T-helper 2 cell treated with Interferon-gamma antibody and Interleukin-4, amounts not matched to agents 5 μg/mL and 100 μg/mL, for 36 hours (primary cell): ENCODE results near the gene PRKACB.
"Not testable (repeated sequence)": the region's sequence is repeated elsewhere in the genome, so short reads cannot be mapped to it uniquely, and the experiment has no call there.

Experiments used
- DNase-seq: peaks from one replicate; pipeline ENCODE4 v3.0.0; 2021; ENCODE audit warnings: low spot score
- H3K27ac Mint-ChIP-seq: one replicate; pipeline ENCODE4 v1.8.0; 2021; ENCODE audit warnings: mild to moderate bottlenecking, mixed read lengths
- H3K27me3 Mint-ChIP-seq: one replicate; pipeline ENCODE4 v1.8.0; 2021; ENCODE audit warnings: low read depth, mixed read lengths
- H3K36me3 Mint-ChIP-seq: one replicate; pipeline ENCODE4 v1.8.0; 2021; ENCODE audit warnings: low read depth, mixed read lengths
- H3K4me1 Mint-ChIP-seq: one replicate; pipeline ENCODE4 v1.8.0; 2021; ENCODE audit warnings: low read depth, mixed read lengths
- H3K4me3 Mint-ChIP-seq: one replicate; pipeline ENCODE4 v1.8.0; 2022; ENCODE audit warnings: mild to moderate bottlenecking, moderate library complexity, mixed read lengths
- H3K9me3 Mint-ChIP-seq: one replicate; pipeline ENCODE4 v1.8.0; 2021; ENCODE audit warnings: mixed read lengths

PRKACB gene

GRCh38 chr1:84214115-84214956 is 70.3 kb downstream of the PRKACB start:
- Mint-ChIP-seq H3K9me3 (peaks cover under 1% of the 10 kb centered on the region), H3K27me3 (no peaks in the 10 kb centered on the region), H3K36me3 (peaks cover 36% of the 10 kb centered on the region), H3K27ac (no peak overlapping the region), H3K4me1 (no peaks in the 10 kb centered on the region), H3K4me3 (no peak overlapping the region)
- no peak for DNase-seq

- Mint-ChIP-seq H3K36me3 (peaks cover 59% of the 10 kb centered on the region), H3K27ac (no peak overlapping the region)
Observed at GRCh38 chr1:84217239-84217638, 73.2 kb downstream of the PRKACB start.

GRCh38 chr1:84223751-84224432 is 79.8 kb downstream of the PRKACB start:
- Mint-ChIP-seq H3K27ac (no peak overlapping the region), H3K9me3 (peaks cover 53% of the 10 kb centered on the region), H3K4me1 (peaks cover 4% of the 10 kb centered on the region), H3K36me3 (peaks cover 64% of the 10 kb centered on the region), H3K27me3 (no peaks in the 10 kb centered on the region), H3K4me3 (no peak overlapping the region)
- no peak for DNase-seq

More at GRCh38 chr1:84217239-84217638, 73.2 kb downstream of the PRKACB start:
- DNase-seq: no peak
- Mint-ChIP-seq H3K9me3 (peaks cover 29% of the 10 kb centered on the region), H3K4me3 (no peak overlapping the region), H3K4me1 (no peaks in the 10 kb centered on the region), H3K27me3 (no peaks in the 10 kb centered on the region)

- Mint-ChIP-seq H3K36me3 (peaks cover 58% of the 10 kb centered on the region), H3K9me3 (peaks cover 47% of the 10 kb centered on the region), H3K27me3 (no peaks in the 10 kb centered on the region), H3K4me3 (no peak overlapping the region), H3K27ac (no peak overlapping the region), H3K4me1 (peaks cover 4% of the 10 kb centered on the region)
- DNase-seq: no peak
Observed at GRCh38 chr1:84224905-84225304, 80.8 kb downstream of the PRKACB start.

GRCh38 chr1:84225646-84226045 is 81.6 kb downstream of the PRKACB start:
- H3K36me3 Mint-ChIP-seq: peaks cover 50% of the 10 kb centered on the region
- H3K27ac Mint-ChIP-seq: no peak overlapping the region
- peaks cover 4% of the 10 kb centered on the region for H3K4me1 Mint-ChIP-seq
- no peak overlapping the region for H3K4me3 Mint-ChIP-seq
- DNase-seq: no peak
- peaks cover 39% of the 10 kb centered on the region for H3K9me3 Mint-ChIP-seq
- no peaks in the 10 kb centered on the region for H3K27me3 Mint-ChIP-seq

- not testable (repeated sequence) for H3K4me3 Mint-ChIP-seq, H3K27ac Mint-ChIP-seq, DNase-seq, H3K4me1 Mint-ChIP-seq, H3K9me3 Mint-ChIP-seq, H3K27me3 Mint-ChIP-seq
- peaks cover 31% of the 10 kb centered on the region for H3K36me3 Mint-ChIP-seq
Observed at GRCh38 chr1:84232676-84233075, 88.6 kb downstream of the PRKACB start.

GRCh38 chr1:84236256-84236655 is 92.2 kb downstream of the PRKACB start:
- DNase-seq: no peak
- no peaks in the 10 kb centered on the region for H3K27me3 Mint-ChIP-seq
- H3K9me3 Mint-ChIP-seq: peaks cover 4% of the 10 kb centered on the region
- H3K27ac Mint-ChIP-seq: no peak overlapping the region
- no peaks in the 10 kb centered on the region for H3K4me1 Mint-ChIP-seq
- peaks cover 53% of the 10 kb centered on the region for H3K36me3 Mint-ChIP-seq
- no peak overlapping the region for H3K4me3 Mint-ChIP-seq

- Mint-ChIP-seq H3K27me3 (no peaks in the 10 kb centered on the region), H3K36me3 (peaks cover 33% of the 10 kb centered on the region), H3K4me3 (no peak overlapping the region), H3K27ac (no peak overlapping the region), H3K9me3 (no peaks in the 10 kb centered on the region), H3K4me1 (no peaks in the 10 kb centered on the region)
- no peak for DNase-seq
Observed at GRCh38 chr1:84242641-84243040, 98.6 kb downstream of the PRKACB start.

GRCh38 chr1:84245563-84245962 is 101.5 kb downstream of the PRKACB start:
- no peaks in the 10 kb centered on the region for H3K4me1 Mint-ChIP-seq
- peaks cover 11% of the 10 kb centered on the region for H3K36me3 Mint-ChIP-seq
- no peak overlapping the region for H3K4me3 Mint-ChIP-seq
- no peak for DNase-seq
- peaks cover 5% of the 10 kb centered on the region for H3K27me3 Mint-ChIP-seq
- peaks cover 4% of the 10 kb centered on the region for H3K9me3 Mint-ChIP-seq
- H3K27ac Mint-ChIP-seq: no peak overlapping the region

GRCh38 chr1:84246213-84246612 is 102.1 kb downstream of the PRKACB start:
- no peaks in the 10 kb centered on the region for H3K4me1 Mint-ChIP-seq
- DNase-seq: no peak
- H3K27ac Mint-ChIP-seq: no peak overlapping the region
- H3K36me3 Mint-ChIP-seq: peaks cover 5% of the 10 kb centered on the region
- peaks cover 5% of the 10 kb centered on the region for H3K27me3 Mint-ChIP-seq
- peaks cover 8% of the 10 kb centered on the region for H3K9me3 Mint-ChIP-seq
- H3K4me3 Mint-ChIP-seq: no peak overlapping the region

GRCh38 chr1:84247425-84248220 is 103.6 kb downstream of the PRKACB start:
- Mint-ChIP-seq H3K36me3 (no peaks in the 10 kb centered on the region), H3K27me3 (peaks cover 5% of the 10 kb centered on the region), H3K4me3 (no peak overlapping the region), H3K27ac (no peak overlapping the region), H3K9me3 (peaks cover 8% of the 10 kb centered on the region), H3K4me1 (no peaks in the 10 kb centered on the region)
- no peak for DNase-seq

GRCh38 chr1:84250668-84251067 is 106.6 kb downstream of the PRKACB start:
- no peak overlapping the region for H3K4me3 Mint-ChIP-seq
- DNase-seq: no peak
- H3K27me3 Mint-ChIP-seq: peaks cover 5% of the 10 kb centered on the region
- H3K4me1 Mint-ChIP-seq: no peaks in the 10 kb centered on the region
- H3K36me3 Mint-ChIP-seq: no peaks in the 10 kb centered on the region
- H3K9me3 Mint-ChIP-seq: peaks cover 8% of the 10 kb centered on the region
- no peak overlapping the region for H3K27ac Mint-ChIP-seq

GRCh38 chr1:84253036-84253435 is 109.0 kb downstream of the PRKACB start:
- Mint-ChIP-seq H3K36me3 (no peaks in the 10 kb centered on the region), H3K4me1 (no peaks in the 10 kb centered on the region), H3K27ac (no peak overlapping the region), H3K27me3 (peaks cover 5% of the 10 kb centered on the region), H3K4me3 (no peak overlapping the region), H3K9me3 (peaks cover 8% of the 10 kb centered on the region)
- no peak for DNase-seq

GRCh38 chr1:84253891-84254290 is 109.8 kb downstream of the PRKACB start:
- H3K36me3 Mint-ChIP-seq: no peaks in the 10 kb centered on the region
- peaks cover 8% of the 10 kb centered on the region for H3K9me3 Mint-ChIP-seq
- peaks cover 5% of the 10 kb centered on the region for H3K27me3 Mint-ChIP-seq
- no peak overlapping the region for H3K27ac Mint-ChIP-seq
- no peak for DNase-seq
- no peaks in the 10 kb centered on the region for H3K4me1 Mint-ChIP-seq
- no peak overlapping the region for H3K4me3 Mint-ChIP-seq
